ENCODE results near the gene SHC3. TPM values are rescaled to one million over a fixed set of nuclear protein-coding genes. Genes with fewer than 3 reads are reported as not detected.

SHC3 gene
- total RNA-seq, 4 donors from 2014 or later, result 1.1 to 11.4 (median 3.4) TPM

DNA sequence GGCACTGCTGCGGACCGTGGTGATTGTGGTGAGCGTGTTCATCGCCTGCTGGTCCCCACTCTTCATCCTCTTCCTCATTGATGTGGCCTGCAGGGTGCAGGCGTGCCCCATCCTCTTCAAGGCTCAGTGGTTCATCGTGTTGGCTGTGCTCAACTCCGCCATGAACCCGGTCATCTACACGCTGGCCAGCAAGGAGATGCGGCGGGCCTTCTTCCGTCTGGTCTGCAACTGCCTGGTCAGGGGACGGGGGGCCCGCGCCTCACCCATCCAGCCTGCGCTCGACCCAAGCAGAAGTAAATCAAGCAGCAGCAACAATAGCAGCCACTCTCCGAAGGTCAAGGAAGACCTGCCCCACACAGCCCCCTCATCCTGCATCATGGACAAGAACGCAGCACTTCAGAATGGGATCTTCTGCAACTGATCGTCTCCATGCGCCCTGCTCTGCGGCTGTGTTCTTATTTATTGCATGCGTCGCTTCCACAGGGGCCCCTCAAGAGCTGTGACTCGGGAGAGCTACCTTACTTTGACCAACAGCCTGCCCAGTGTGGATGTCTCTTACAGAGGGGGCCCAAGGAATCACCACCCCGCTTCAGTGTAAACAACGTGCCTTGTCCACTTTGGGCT is 176.6 kb downstream of the SHC3 start:
- no peak overlapping the region for H3K27ac ChIP-seq
- 86 to 89% methylated on average over 26 to 27 of the region's 27 CpGs for WGBS, 2 donors
- no peak for TF ChIP-seq EP300 (IDR thresholded peaks at IDR 0.05)
- TF ChIP-seq POLR2A (IDR thresholded peaks at IDR 0.05), result no peak
- TF ChIP-seq, protein P1, sequence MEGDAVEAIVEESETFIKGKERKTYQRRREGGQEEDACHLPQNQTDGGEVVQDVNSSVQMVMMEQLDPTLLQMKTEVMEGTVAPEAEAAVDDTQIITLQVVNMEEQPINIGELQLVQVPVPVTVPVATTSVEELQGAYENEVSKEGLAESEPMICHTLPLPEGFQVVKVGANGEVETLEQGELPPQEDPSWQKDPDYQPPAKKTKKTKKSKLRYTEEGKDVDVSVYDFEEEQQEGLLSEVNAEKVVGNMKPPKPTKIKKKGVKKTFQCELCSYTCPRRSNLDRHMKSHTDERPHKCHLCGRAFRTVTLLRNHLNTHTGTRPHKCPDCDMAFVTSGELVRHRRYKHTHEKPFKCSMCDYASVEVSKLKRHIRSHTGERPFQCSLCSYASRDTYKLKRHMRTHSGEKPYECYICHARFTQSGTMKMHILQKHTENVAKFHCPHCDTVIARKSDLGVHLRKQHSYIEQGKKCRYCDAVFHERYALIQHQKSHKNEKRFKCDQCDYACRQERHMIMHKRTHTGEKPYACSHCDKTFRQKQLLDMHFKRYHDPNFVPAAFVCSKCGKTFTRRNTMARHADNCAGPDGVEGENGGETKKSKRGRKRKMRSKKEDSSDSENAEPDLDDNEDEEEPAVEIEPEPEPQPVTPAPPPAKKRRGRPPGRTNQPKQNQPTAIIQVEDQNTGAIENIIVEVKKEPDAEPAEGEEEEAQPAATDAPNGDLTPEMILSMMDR (IDR thresholded peaks at IDR 0.05), result no peak
- no peaks in the 10 kb centered on the region for H3K9me3 ChIP-seq
- no peak overlapping the region for H3K4me3 ChIP-seq
- peaks cover 0 to 60% (median 27%) of the 10 kb centered on the region in 4 donors for H3K4me1 ChIP-seq
- peaks cover 0 to 23% (median 0%) of the 10 kb centered on the region in 3 donors for H3K36me3 ChIP-seq
- no peak for DNase-seq (ENCODE audit: low spot score in 2 of 2)
- H3K27me3 ChIP-seq, result no peaks in the 10 kb centered on the region

GRCh38 chr9:89000973-89001916 is 177.4 kb downstream of the SHC3 start:
- peak in 1 of 2 donors; percentile 17 for TF ChIP-seq EP300 (IDR thresholded peaks at IDR 0.05)
- TF ChIP-seq POLR2A (IDR thresholded peaks at IDR 0.05), result no peak
- TF ChIP-seq, protein P1 (IDR thresholded peaks at IDR 0.05), result peak; percentile 72 to 92 (median 80)
- DNase-seq (ENCODE audit: low spot score in 2 of 2), result peak; percentile 86 to 94
- WGBS, 2 donors, result 24 to 26% methylated on average over 38 to 52 of the region's 52 CpGs
- Histone ChIP-seq H3K4me3 (peak overlapping the region in 1 of 4 donors; percentile 18), H3K4me1 (peaks cover 0 to 62% (median 34%) of the 10 kb centered on the region in 4 donors), H3K27ac (peak overlapping the region in 3 of 4 donors; percentile 13 to 86 (median 83)), H3K36me3 (peaks cover 0 to 23% (median 0%) of the 10 kb centered on the region in 3 donors), H3K9me3 (no peaks in the 10 kb centered on the region), H3K27me3 (no peaks in the 10 kb centered on the region)

DNA sequence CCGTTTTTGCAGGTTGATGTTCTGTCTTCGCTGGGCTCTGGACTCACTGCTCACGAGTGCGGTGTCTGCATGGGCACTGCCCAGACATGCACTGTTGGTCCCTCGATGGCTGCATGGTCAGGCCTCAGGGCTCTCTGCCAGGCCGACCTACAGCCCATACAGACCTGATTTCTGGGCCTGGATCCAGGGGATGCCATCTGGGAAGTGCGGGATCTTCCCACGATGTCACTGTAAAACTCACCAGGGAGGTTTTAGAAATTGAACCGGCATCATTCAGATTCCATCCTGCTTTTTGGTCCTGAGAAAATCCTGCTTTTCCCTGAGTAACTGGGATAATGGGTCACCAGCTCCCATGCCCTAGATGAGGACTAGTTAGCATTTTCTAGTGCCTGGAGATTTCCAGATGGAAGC is 178.2 kb downstream of the SHC3 start:
- H3K4me1 ChIP-seq, result peaks cover 0 to 66% (median 36%) of the 10 kb centered on the region in 4 donors
- H3K27me3 ChIP-seq, result no peaks in the 10 kb centered on the region
- H3K27ac ChIP-seq, result peak overlapping the region in 3 of 4 donors; percentile 13 to 86 (median 83)
- H3K9me3 ChIP-seq, result no peaks in the 10 kb centered on the region
- TF ChIP-seq, protein P1 (IDR thresholded peaks at IDR 0.05), result no peak
- TF ChIP-seq EP300 (IDR thresholded peaks at IDR 0.05), result no peak
- no peak for TF ChIP-seq POLR2A (IDR thresholded peaks at IDR 0.05)
- H3K36me3 ChIP-seq, result peaks cover 0 to 23% (median 0%) of the 10 kb centered on the region in 3 donors
- H3K4me3 ChIP-seq, result no peak overlapping the region
- WGBS, 2 donors, result 57 to 63% methylated on average over 9 of the region's 9 CpGs
- no peak for DNase-seq (ENCODE audit: low spot score in 2 of 2)

DNA sequence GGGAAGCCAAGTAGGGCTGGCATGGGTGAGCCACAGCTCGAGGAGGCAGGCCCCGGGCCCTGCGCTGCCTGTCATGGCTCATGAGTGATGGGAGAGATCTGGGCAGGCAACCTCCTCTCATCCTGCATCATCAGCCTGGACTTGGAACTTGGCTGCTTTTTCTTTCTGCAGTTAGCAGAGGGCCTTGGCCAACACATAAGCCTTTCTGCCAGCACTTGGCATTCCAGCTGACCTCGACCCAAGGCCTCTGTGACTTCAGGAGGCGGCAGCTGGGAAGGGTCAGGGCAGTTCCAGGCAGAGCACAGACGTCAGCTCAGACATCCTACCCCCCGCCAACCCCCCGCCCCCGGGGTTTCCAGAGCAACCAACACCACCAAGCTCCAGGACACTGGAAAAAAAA is 179.7 kb downstream of the SHC3 start:
- DNase-seq (ENCODE audit: low spot score in 2 of 2), result peak in 1 of 2 donors; percentile 55
- no peaks in the 10 kb centered on the region for H3K9me3 ChIP-seq
- peak overlapping the region; percentile 39 to 86 (median 67) for H3K27ac ChIP-seq
- H3K4me3 ChIP-seq, result no peak overlapping the region
- TF ChIP-seq EP300 (IDR thresholded peaks at IDR 0.05) (peak in 1 of 2 donors; percentile 89), POLR2A (IDR thresholded peaks at IDR 0.05) (no peak)
- TF ChIP-seq, protein P1 (IDR thresholded peaks at IDR 0.05), result no peak
- peaks cover 0 to 80% (median 47%) of the 10 kb centered on the region in 4 donors for H3K4me1 ChIP-seq
- 23 to 32% methylated on average over 9 of the region's 9 CpGs for WGBS, 2 donors
- H3K36me3 ChIP-seq, result peaks cover 0 to 23% (median 0%) of the 10 kb centered on the region in 3 donors
- H3K27me3 ChIP-seq, result no peaks in the 10 kb centered on the region
